DND-41 (cell line): Measurements from ENCODE around the gene UBAP2.

ENCODE experiments used
- ATAC-seq: fragments of 200-7000 bp; cut with Tn5 transposase; 3 replicates; pipeline ENCODE4 v1.9.1; 2021; ENCODE audit warnings: low read depth; ENCODE audit not compliant: insufficient read depth
- DNase-seq: peaks from one replicate; pipeline ENCODE4 v3.0.0-alpha.2; 2020
- H2AFZ ChIP-seq: 2 replicates; pipeline ENCODE4 v1.6.0; 2012; ENCODE audit warnings: low read depth, low read length
- H3K27ac ChIP-seq: 2 replicates; pipeline ENCODE4 v1.5.1; 2012; ENCODE audit warnings: low read length, inconsistent platforms
- H3K27me3 ChIP-seq: fragments of 200-600 bp; sonication (generic); 2 replicates; pipeline ENCODE4 v1.6.0; 2012; ENCODE audit warnings: low read length, mild to moderate bottlenecking, inconsistent platforms; ENCODE audit not compliant: insufficient read depth, poor library complexity
- H3K36me3 ChIP-seq: 2 replicates; pipeline ENCODE4 v1.5.1; 2012; ENCODE audit warnings: low read length, inconsistent platforms; ENCODE audit not compliant: insufficient read depth
- H3K4me1 ChIP-seq: 2 replicates; pipeline ENCODE4 v1.5.1; 2012; ENCODE audit warnings: mild to moderate bottlenecking, low read length; ENCODE audit not compliant: insufficient read depth
- H3K4me2 ChIP-seq: 2 replicates; pipeline ENCODE4 v1.6.0; 2012; ENCODE audit warnings: mild to moderate bottlenecking, moderate library complexity, low read length, inconsistent platforms; ENCODE audit not compliant: insufficient read depth
- H3K4me3 ChIP-seq, 2 experiments: fragments of 200-600 bp in 1 of 2; shearing (Covaris generic) in 1 of 2; 2 replicates each; pipeline ENCODE4 v1.5.1; 2012 to 2016; ENCODE audit warnings: inconsistent platforms in 2 of 2, low read length in 2 of 2, mild to moderate bottlenecking in 2 of 2, low read depth in 1 of 2, moderate library complexity in 1 of 2
- H3K79me2 ChIP-seq: 2 replicates; pipeline ENCODE4 v1.6.0; 2012; ENCODE audit warnings: low read length, inconsistent platforms; ENCODE audit not compliant: insufficient read depth
- H3K9ac ChIP-seq: 2 replicates; pipeline ENCODE4 v1.6.0; 2012; ENCODE audit warnings: low read depth, mild to moderate bottlenecking, inconsistent platforms, low read length, moderate library complexity
- H3K9me3 ChIP-seq: 2 replicates; pipeline ENCODE4 v1.5.1; 2012; ENCODE audit warnings: low read length, moderate library complexity, mild to moderate bottlenecking, inconsistent platforms; ENCODE audit not compliant: insufficient read depth, severe bottlenecking
- H4K20me1 ChIP-seq: 2 replicates; pipeline ENCODE4 v1.6.0; 2012; ENCODE audit warnings: low read length; ENCODE audit not compliant: insufficient read depth
- CTCF ChIP-seq: IDR thresholded peaks from 2 replicates; pipeline ENCODE4 v1.5.1; 2012; ENCODE audit warnings: borderline replicate concordance, low read length, moderate library complexity, mild to moderate bottlenecking; ENCODE audit not compliant: poor library complexity, severe bottlenecking; ENCODE audit errors: extremely low read depth
- EZH2 ChIP-seq: IDR thresholded peaks from 3 replicates; pipeline ENCODE4 v1.6.1; 2012; ENCODE audit warnings: borderline replicate concordance, low read depth, mild to moderate bottlenecking, moderate library complexity, low read length, inconsistent platforms; ENCODE audit not compliant: severe bottlenecking

UBAP2 gene

GRCh38 chr9:34086864-34087263, 38.2 kb upstream of the UBAP2 start:
- peaks cover 52% of the 10 kb centered on the region for H3K36me3 ChIP-seq

GRCh38 chr9:34085581-34086500, 37.2 kb upstream of the UBAP2 start:
- H3K79me2 ChIP-seq: no peaks in the 10 kb centered on the region
- H3K4me2 ChIP-seq: no peak overlapping the region
- no peak overlapping the region for H3K9ac ChIP-seq
- ATAC-seq: peak; percentile 42; the same call in 1 of the 3 replicates
- H4K20me1 ChIP-seq: no peaks in the 10 kb centered on the region
- no peak overlapping the region for H3K4me3 ChIP-seq
- peaks cover 42% of the 10 kb centered on the region for H3K36me3 ChIP-seq
- H3K4me1 ChIP-seq: no peaks in the 10 kb centered on the region
- no peak for DNase-seq
- no peak for TF ChIP-seq CTCF
- no peak for TF ChIP-seq EZH2
- no peaks in the 10 kb centered on the region for H3K27me3 ChIP-seq
- H2AFZ ChIP-seq: no peak overlapping the region
- H3K9me3 ChIP-seq: no peaks in the 10 kb centered on the region
- H3K27ac ChIP-seq: no peak overlapping the region; the same call in 1 of the 2 replicates

More at GRCh38 chr9:34086864-34087263, 38.2 kb upstream of the UBAP2 start:
- ATAC-seq: no peak
- no peak for DNase-seq
- no peaks in the 10 kb centered on the region for H3K4me1 ChIP-seq
- no peak overlapping the region for H3K4me2 ChIP-seq
- no peaks in the 10 kb centered on the region for H3K27me3 ChIP-seq
- no peaks in the 10 kb centered on the region for H3K9me3 ChIP-seq
- no peaks in the 10 kb centered on the region for H3K79me2 ChIP-seq
- H3K4me3 ChIP-seq: no peak overlapping the region
- H2AFZ ChIP-seq: no peak overlapping the region
- H3K27ac ChIP-seq: no peak overlapping the region
- H3K9ac ChIP-seq: no peak overlapping the region
- H4K20me1 ChIP-seq: no peaks in the 10 kb centered on the region
- TF ChIP-seq EZH2: no peak
- TF ChIP-seq CTCF: no peak

- no peak overlapping the region for H3K4me3 ChIP-seq
Measured at GRCh38 chr9:34084562-34084961, 35.9 kb upstream of the UBAP2 start.

More at GRCh38 chr9:34084562-34084961, 35.9 kb upstream of the UBAP2 start:
- Histone ChIP-seq H2AFZ (no peak overlapping the region), H3K9ac (no peak overlapping the region), H3K36me3 (peaks cover 36% of the 10 kb centered on the region), H3K4me2 (no peak overlapping the region), H3K27ac (no peak overlapping the region), H3K79me2 (no peaks in the 10 kb centered on the region), H3K9me3 (no peaks in the 10 kb centered on the region), H4K20me1 (no peaks in the 10 kb centered on the region), H3K27me3 (no peaks in the 10 kb centered on the region), H3K4me1 (no peaks in the 10 kb centered on the region)
- TF ChIP-seq EZH2 (no peak), CTCF (no peak)
- DNase-seq: no peak
- ATAC-seq: no peak
